ENCODE measurements around the gene PCGF2.
"Not testable (repeated sequence)": the region's sequence is repeated elsewhere in the genome, so short reads cannot be mapped to it uniquely, and the experiment has no call there.

DNA sequence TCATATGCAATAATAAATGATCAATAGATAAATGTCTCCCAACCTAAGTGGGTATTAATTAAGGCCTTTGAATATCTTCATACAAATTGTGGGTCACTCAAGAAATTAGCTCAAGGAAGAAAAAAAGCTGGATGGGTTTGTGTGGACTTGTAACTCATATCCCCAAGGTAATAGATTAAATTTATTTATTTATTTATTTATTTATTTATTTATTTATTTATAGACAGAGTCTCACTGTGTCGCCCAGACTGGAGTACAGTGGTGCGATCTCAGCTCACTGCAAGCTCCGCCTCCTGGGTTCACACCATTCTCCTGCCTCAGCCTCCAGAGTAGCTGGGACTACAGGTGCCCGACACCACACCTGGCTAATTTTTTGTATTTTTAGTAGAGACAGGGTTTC, 39.9 kb upstream of the PCGF2 start:
- not testable (repeated sequence) for TF ChIP-seq POLR2AphosphoS5, POLR2A (IDR thresholded peaks at IDR 0.05)
